CD4-positive, alpha-beta T cell treated with Interleukin-1 beta for 1 hour (primary cell): ENCODE data around the gene NUP50.

ENCODE experiments used
- DNase-seq, 2 donors: peaks; one replicate each; pipeline ENCODE4 v3.0.0-alpha.2; 2020 to 2022

The NUP50 gene

DNA sequence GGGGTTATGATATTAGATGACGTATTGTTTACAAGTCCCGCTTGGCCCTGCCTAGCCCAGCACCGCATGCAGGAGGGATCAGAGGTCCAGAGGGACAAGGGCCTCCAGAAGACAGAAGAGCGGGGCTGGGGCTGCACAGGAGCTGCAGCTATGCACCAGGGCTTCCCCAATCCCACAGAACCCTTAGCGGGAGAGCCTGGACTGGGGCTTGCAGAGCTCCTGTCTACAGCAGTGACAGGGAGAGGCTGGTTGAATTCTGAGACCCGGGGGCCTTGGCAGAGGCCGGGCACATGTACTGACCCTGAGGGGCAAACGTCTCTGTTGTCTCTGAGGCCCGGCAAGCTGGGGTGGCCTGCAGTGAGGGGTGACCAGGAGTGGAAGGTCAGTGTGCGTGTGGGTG is 70.1 kb downstream of the NUP50 start:
- no peak for DNase-seq

DNA sequence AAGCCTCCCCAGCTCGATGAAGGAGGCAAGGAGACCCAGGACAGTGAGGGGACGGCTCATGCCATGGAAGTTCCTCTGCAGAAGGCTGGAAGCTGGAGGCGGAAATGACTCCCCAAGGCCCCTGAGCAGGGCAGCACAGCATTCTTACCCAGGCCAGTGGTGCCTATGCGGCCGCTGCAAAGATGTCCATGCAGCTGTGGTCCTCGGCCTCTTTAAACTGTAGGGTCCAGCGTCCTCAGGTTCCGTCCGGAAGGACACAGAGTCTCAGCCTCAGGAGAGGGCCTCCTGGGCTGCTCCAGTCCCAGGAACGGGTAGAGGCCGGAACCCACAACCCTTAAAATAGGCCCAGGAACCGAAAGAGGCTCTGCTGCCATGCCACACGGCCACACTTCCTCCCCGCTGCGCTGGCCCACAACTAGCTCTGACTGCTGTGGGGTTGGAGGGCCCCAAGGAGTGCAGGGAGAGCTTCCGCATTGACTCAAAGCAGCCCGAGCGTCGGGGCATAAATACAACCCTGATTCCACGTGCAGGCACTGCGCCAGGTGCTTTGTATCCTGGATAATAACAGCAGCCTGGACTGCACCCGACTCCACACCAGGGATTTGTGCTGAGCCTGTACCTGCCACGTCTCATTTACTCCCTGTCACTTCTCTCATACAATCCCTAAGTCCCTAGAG is 71.5 kb downstream of the NUP50 start:
- peak in 1 of 2 donors; percentile 59 for DNase-seq

DNA sequence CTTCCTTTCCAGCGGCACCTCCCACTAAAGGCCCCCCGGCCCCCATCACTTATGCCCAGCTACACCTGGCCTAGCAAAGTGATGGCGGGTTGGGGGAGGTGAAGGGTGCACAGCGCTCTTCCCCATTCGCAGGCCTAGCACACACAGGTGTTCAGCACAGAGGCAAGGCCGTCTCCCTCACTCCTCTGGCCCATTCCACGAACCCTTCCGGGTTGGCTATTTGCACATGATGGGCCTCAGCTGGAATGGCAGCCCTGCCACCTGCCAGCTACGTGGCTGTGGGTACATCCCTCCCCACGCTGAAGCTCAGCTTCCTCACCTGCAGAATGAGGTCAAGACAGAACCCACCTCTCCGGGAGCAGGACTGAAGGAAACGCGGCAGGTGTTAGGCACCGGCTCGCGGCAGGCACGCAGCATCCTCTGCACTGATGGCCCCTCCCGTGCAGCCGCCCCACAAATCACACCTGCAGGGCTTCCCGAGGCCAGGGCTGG is 72.2 kb downstream of the NUP50 start:
- no peak for DNase-seq

DNA sequence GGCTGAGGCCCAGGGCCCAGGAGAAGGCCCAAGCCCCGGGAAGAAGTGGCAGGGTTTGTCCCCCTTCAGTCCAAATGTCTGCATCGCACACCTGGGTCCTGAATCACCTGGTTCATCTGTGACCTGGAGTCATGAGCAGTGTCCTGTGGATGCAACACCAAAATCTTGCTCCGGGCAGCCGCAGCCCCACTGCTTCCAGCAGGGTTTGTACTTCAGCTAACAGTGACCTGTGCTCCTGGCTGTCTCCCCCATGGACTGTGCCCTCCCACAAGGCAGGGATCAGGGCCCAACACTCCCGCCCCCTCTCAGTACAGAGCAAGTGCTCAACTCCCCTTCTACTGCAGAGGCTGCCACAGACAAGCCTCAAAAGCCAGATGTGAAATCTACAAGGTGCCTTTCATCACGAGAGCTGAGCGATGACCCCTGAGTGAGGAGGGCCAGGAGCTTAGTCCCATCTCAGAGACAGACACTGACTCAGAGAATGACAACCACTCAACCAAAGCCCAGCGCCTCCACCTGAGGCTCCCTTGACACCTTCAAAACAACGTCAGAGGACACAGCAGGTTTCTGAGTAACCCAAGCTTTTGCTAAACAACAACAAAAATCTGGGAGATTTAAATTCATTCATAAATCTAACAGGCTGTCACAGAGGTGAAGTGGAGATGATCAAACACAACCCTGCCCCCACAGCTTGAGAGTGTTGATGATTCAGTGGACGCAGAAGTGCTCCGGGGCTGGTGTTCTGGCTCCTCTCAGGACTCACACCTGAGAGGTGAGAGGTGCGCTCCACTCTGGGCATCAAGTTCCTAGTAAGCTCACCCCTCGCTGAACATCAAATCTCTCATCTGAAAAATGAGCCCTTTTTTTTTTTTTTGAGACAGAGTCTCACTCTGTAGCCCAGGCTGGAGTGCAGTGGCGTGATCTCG is 73.6 kb downstream of the NUP50 start:
- no peak for DNase-seq
